A549 (cell line): ENCODE results near the gene NOSTRIN. TPM values are rescaled to one million over a fixed set of nuclear protein-coding genes. Genes with fewer than 3 reads are reported as not detected.

ENCODE experiments used
- ATAC-seq, 2 experiments: fragments of 200-7000 bp in 1 of 2; fragments of >200 bp in 1 of 2; cut with Nextera tagmentation in 1 of 2; cut with Tn5 transposase in 1 of 2; 3 replicates each; pipeline versions ENCODE4 v1.8.0 to v1.9.1; 2018 to 2020; ENCODE audit warnings: mild to moderate bottlenecking in 1 of 2, moderate library complexity in 1 of 2
- CTCF ChIA-PET: fragments of 300-600 bp; sonication (Branson Sonifier 250); formaldehyde crosslinking; extraction: SDS; loops from one replicate; lab custom pipeline; 2021; ENCODE audit warnings: antibody characterized with exemption, inconsistent platforms; lab: Yijun Ruan, JAX
- POLR2A ChIA-PET: fragments of 350-600 bp; formaldehyde crosslinking; extraction: SDS; loops from one replicate; lab custom pipeline; 2021; ENCODE audit warnings: antibody characterized with exemption, inconsistent platforms; lab: Yijun Ruan, JAX
- DNase-seq, 2 experiments: peaks; one replicate each; pipeline versions ENCODE4 v3.0.0 to v3.0.0-alpha.2; 2011 to 2016; ENCODE audit warnings: low read depth in 1 of 2, low spot score in 1 of 2
- FAIRE-seq: peaks from 2 replicates; lab custom pipeline; 2011; peaks lifted over from hg19 to GRCh38; lab: Jason Lieb, UNC
- H3K27ac ChIP-seq, 2 experiments: fragments of >200 bp; sonication (Bioruptor Twin); formaldehyde crosslinking; 3 replicates each; pipeline ENCODE4 v1.5.1; 2016 to 2017
- H3K4me1 ChIP-seq: fragments of >200 bp; sonication (Bioruptor Twin); formaldehyde crosslinking; 3 replicates; pipeline ENCODE4 v1.6.1; 2016
- H3K4me2 ChIP-seq: fragments of >200 bp; sonication (Bioruptor Twin); formaldehyde crosslinking; 3 replicates; pipeline ENCODE4 v1.6.1; 2016
- H3K4me3 ChIP-seq: fragments of >200 bp; sonication (Bioruptor Twin); formaldehyde crosslinking; 3 replicates; pipeline ENCODE4 v1.5.1; 2016
- H3K9me3 ChIP-seq: fragments of >200 bp; sonication (Bioruptor Twin); formaldehyde crosslinking; 3 replicates; pipeline ENCODE4 v1.6.1; 2016
- BHLHE40 ChIP-seq: IDR thresholded peaks from 2 replicates; pipeline ENCODE4 v1.6.1; 2012; ENCODE audit warnings: low read depth, low read length, inconsistent platforms
- CBX8 ChIP-seq: fragments of 200-600 bp; sonication (generic); IDR thresholded peaks from 2 replicates; pipeline ENCODE4 v1.6.1; 2016
- CEBPB ChIP-seq, 2 experiments: fragments of >200 bp in 1 of 2; sonication (Bioruptor Twin) in 1 of 2; formaldehyde crosslinking in 1 of 2; IDR thresholded peaks; 2 replicates each; pipeline ENCODE4 v1.6.1; 2012 to 2016
- CHD2 ChIP-seq: fragments of 150-350 bp; IDR thresholded peaks from 2 replicates; pipeline ENCODE4 v1.6.1; 2014; ENCODE audit warnings: low read length; ENCODE audit not compliant: partially characterized antibody
- CHD4 ChIP-seq: fragments of 200-600 bp; sonication (generic); IDR thresholded peaks from 2 replicates; pipeline ENCODE4 v1.6.1; 2016; ENCODE audit warnings: antibody characterized with exemption, mild to moderate bottlenecking, borderline replicate concordance
- ELK1 ChIP-seq: fragments of 150-350 bp; IDR thresholded peaks from 2 replicates; pipeline ENCODE4 v1.6.1; 2014; ENCODE audit warnings: low read depth, mild to moderate bottlenecking, low read length
- EP300 ChIP-seq, 2 experiments: fragments of >200 bp; sonication (Bioruptor Twin); formaldehyde crosslinking; IDR thresholded peaks; 2 replicates in 1 of 2; 3 replicates in 1 of 2; pipeline ENCODE4 v1.6.1; 2016 to 2017
- ESRRA ChIP-seq: fragments of 150-350 bp; IDR thresholded peaks from 2 replicates; pipeline ENCODE4 v1.6.1; 2014; ENCODE audit warnings: mild to moderate bottlenecking, low read length, borderline replicate concordance
- FOSL2 ChIP-seq, 2 experiments: fragments of 450-650 bp in 1 of 2; fragments of >200 bp in 1 of 2; sonication (Bioruptor Twin) in 1 of 2; formaldehyde crosslinking; IDR thresholded peaks; 2 replicates each; pipeline versions ENCODE4 v1.5.0 to v1.6.1; 2016 to 2020; ENCODE audit warnings: mild to moderate bottlenecking in 1 of 2, moderate library complexity in 1 of 2
- GATA3 ChIP-seq: IDR thresholded peaks from 2 replicates; pipeline ENCODE4 v1.6.1; 2012; ENCODE audit warnings: borderline replicate concordance
- HOXA7 ChIP-seq: fragments of 250-450 bp; sonication (Bioruptor Pico); IDR thresholded peaks from 2 replicates; pipeline ENCODE4 v1.5.0; 2020; ENCODE audit warnings: mild to moderate bottlenecking, moderate library complexity
- JUN ChIP-seq, 2 experiments: fragments of >200 bp; sonication (Bioruptor Twin); formaldehyde crosslinking; IDR thresholded peaks; 2 replicates in 1 of 2; 3 replicates in 1 of 2; pipeline ENCODE4 v1.6.1; 2016 to 2017
- KDM1A ChIP-seq: fragments of 200-600 bp; sonication (generic); IDR thresholded peaks from 2 replicates; pipeline ENCODE4 v1.6.1; 2016; ENCODE audit warnings: low read depth, mild to moderate bottlenecking
- KDM5A ChIP-seq: fragments of 200-600 bp; sonication (generic); IDR thresholded peaks from 2 replicates; pipeline ENCODE4 v1.6.1; 2016; ENCODE audit warnings: antibody characterized with exemption, mild to moderate bottlenecking
- NPAS2 ChIP-seq: fragments of 250-450 bp; sonication (Bioruptor Pico); IDR thresholded peaks from 2 replicates; pipeline ENCODE4 v1.8.0; 2022; ENCODE audit warnings: mild to moderate bottlenecking, moderate library complexity, borderline replicate concordance
- NR3C1 ChIP-seq: fragments of >200 bp; sonication (Bioruptor Twin); formaldehyde crosslinking; IDR thresholded peaks from 3 replicates; pipeline ENCODE4 v1.6.1; 2017
- PHF8 ChIP-seq: fragments of 200-600 bp; sonication (generic); IDR thresholded peaks from 2 replicates; pipeline ENCODE4 v1.6.1; 2016; ENCODE audit warnings: low read depth, mild to moderate bottlenecking, antibody characterized with exemption, moderate library complexity, borderline replicate concordance
- RAD21 ChIP-seq, 2 experiments: fragments of >200 bp in 1 of 2; sonication (Bioruptor Twin) in 1 of 2; formaldehyde crosslinking in 1 of 2; IDR thresholded peaks in 1 of 2; conservative IDR thresholded peaks in 1 of 2; 2 replicates in 1 of 2; 3 replicates in 1 of 2; pipeline ENCODE4 v1.6.1; 2012 to 2018; ENCODE audit warnings: inconsistent platforms in 1 of 2
- RCOR1 ChIP-seq: fragments of 150-350 bp; IDR thresholded peaks from 2 replicates; pipeline ENCODE4 v1.6.1; 2014; ENCODE audit warnings: antibody characterized with exemption, low read length, low read depth
- RFX5 ChIP-seq: fragments of 450-650 bp; IDR thresholded peaks from 2 replicates; pipeline ENCODE4 v1.7.1; 2014; ENCODE audit warnings: antibody characterized with exemption, mild to moderate bottlenecking, moderate library complexity
- RNF2 ChIP-seq: fragments of 200-600 bp; sonication (generic); IDR thresholded peaks from 2 replicates; pipeline ENCODE4 v1.6.1; 2016; ENCODE audit warnings: low read depth, mild to moderate bottlenecking, antibody characterized with exemption, moderate library complexity, borderline replicate concordance
- ZC3H11A ChIP-seq: fragments of 450-650 bp; IDR thresholded peaks from 2 replicates; pipeline ENCODE4 v1.6.1; 2014; ENCODE audit warnings: antibody characterized with exemption, mild to moderate bottlenecking
- WGBS: methylation state at CpG from one replicate; pipeline ENCODE4 v1.1.6; 2017; ENCODE audit errors: missing lambda C conversion rate; 5-methylcytosine and 5-hydroxymethylcytosine counted together
- polyA plus RNA-seq, 4 experiments: library from polyadenylated mRNA; depleted of rRNA in 3 of 4; stranded (reverse); fragments of >200 nt; fragmentation: RNase III in 1 of 4; extraction: RNeasy Plus Mini Kit Qiagen cat#74134 plus additional on column Dnase treatment in 1 of 4; gene quantifications; 2 replicates in 3 of 4; 3 replicates in 1 of 4; pipeline ENCODE4 v1.2.3, GENCODE V29; 2011 to 2017
- TF ChIP-seq, protein P1 (sequence below): fragments of >200 bp; sonication (Bioruptor Twin); formaldehyde crosslinking; IDR thresholded peaks from 3 replicates; pipeline ENCODE4 v1.6.1; 2016

The NOSTRIN gene
- polyA plus RNA-seq, 2 of the 4 experiments (the other 2 are of a cell fraction) = 2.5 to 11.7 TPM

- DNase-seq = peak; percentile 6 to 79
- no peak for FAIRE-seq
- peaks cover 30% of the 10 kb centered on the region for H3K4me1 ChIP-seq
- ChIA-PET CTCF (interaction anchor here (0.6 to 1.1 kb wide), 2 partner anchors 29 to 37 kb away, joined by 3 to 6 read pairs; no protein-coding TSS in a partner anchor), POLR2A (no interaction called here)
- 6% methylated on average over 1 of the region's 1 CpG for WGBS
- ATAC-seq = peak; percentile 72 to 90
- H3K4me2 ChIP-seq = peak overlapping the region; percentile 63
- TF ChIP-seq CEBPB (IDR thresholded peaks at IDR 0.05) = peak; percentile 52 to 67
- TF ChIP-seq GATA3 = peak; percentile 13; the same call in 1 of the 2 replicates
- TF ChIP-seq EP300 (IDR thresholded peaks at IDR 0.05) = peak in 1 of 2 experiments; percentile 22; a peak in 2 of 5 replicates
- TF ChIP-seq NR3C1 = no peak
- no peak for TF ChIP-seq RAD21 (conservative IDR thresholded peaks at IDR 0.05 in 1 of 2, IDR thresholded peaks at IDR 0.05 in 1 of 2)
- TF ChIP-seq CBX8 = no peak
- no peak for TF ChIP-seq ESRRA
- TF ChIP-seq JUN (IDR thresholded peaks at IDR 0.05) = peak; percentile 23 to 64; a peak in 3 of 5 replicates
- TF ChIP-seq, protein P1, sequence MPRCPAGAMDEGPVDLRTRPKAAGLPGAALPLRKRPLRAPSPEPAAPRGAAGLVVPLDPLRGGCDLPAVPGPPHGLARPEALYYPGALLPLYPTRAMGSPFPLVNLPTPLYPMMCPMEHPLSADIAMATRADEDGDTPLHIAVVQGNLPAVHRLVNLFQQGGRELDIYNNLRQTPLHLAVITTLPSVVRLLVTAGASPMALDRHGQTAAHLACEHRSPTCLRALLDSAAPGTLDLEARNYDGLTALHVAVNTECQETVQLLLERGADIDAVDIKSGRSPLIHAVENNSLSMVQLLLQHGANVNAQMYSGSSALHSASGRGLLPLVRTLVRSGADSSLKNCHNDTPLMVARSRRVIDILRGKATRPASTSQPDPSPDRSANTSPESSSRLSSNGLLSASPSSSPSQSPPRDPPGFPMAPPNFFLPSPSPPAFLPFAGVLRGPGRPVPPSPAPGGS = 0 out of 3 replicates have a peak, but pooled peaks have one; percentile 42
- TF ChIP-seq FOSL2 (IDR thresholded peaks at IDR 0.05) = no peak
- TF ChIP-seq FOSL2 (CRISPR knock-in tag; IDR thresholded peaks at IDR 0.05) = 0 out of 2 replicates have a peak, but pooled peaks have one; percentile 21
- no peak overlapping the region for H3K4me3 ChIP-seq
- H3K9me3 ChIP-seq = no peaks in the 10 kb centered on the region
- H3K27ac ChIP-seq = peak overlapping the region; percentile 74 to 76; a peak in 5 of 6 replicates
These were observed 21.8 kb upstream of the NOSTRIN start for GRCh38 chr2:168780669-168781071.

- POLR2A ChIA-PET = no interaction called here
These were observed 21.1 kb upstream of the NOSTRIN start for GRCh38 chr2:168781191-168781817.

DNA sequence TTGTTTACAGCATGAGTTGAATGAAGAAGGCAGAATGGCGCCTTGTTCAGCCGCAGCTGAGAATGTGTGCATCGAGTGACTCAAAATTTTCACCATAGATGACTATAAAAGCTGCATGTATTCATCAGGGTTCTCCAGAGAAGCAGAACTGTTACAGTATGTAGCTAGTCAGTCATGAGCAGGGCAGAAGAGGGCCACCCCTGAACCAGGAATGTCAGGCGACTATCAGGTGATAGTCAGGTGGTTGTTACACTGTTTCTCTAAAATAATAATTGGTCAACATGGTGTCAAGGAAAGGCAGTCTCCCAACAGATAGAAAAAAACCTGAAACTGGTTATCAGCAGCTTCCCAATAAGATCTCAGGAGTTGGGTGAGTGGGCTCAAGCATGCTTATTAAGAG lies 20.2 kb upstream of the NOSTRIN start:
- H3K27ac ChIP-seq = peak overlapping the region; percentile 73 to 74
- no peaks in the 10 kb centered on the region for H3K9me3 ChIP-seq
- no peak for ATAC-seq
- H3K4me2 ChIP-seq = no peak overlapping the region
- no peak for TF ChIP-seq RNF2
- no peak for TF ChIP-seq HOXA7 (CRISPR knock-in tag)
- TF ChIP-seq BHLHE40 = no peak
- no peak for TF ChIP-seq CBX8
- TF ChIP-seq CHD4 = no peak
- WGBS = 92% methylated on average over 4 of the region's 4 CpGs
- no peak for FAIRE-seq
- POLR2A ChIA-PET = no interaction called here
- no peak for DNase-seq
- H3K4me3 ChIP-seq = no peak overlapping the region
- H3K4me1 ChIP-seq = peaks cover 30% of the 10 kb centered on the region
- CTCF ChIA-PET = no interaction called here

More at GRCh38 chr2:168781191-168781817, 21.1 kb upstream of the NOSTRIN start:
- no peak for DNase-seq
- 35% methylated on average over 2 of the region's 2 CpGs for WGBS
- Histone ChIP-seq H3K9me3 (no peaks in the 10 kb centered on the region), H3K4me1 (peaks cover 30% of the 10 kb centered on the region), H3K27ac (peak overlapping the region; percentile 73 to 74), H3K4me3 (no peak overlapping the region), H3K4me2 (peak overlapping the region; percentile 63)
- ATAC-seq = peak; percentile 34 to 48; a peak in 3 of 6 replicates
- no peak for FAIRE-seq
- TF ChIP-seq EP300 (IDR thresholded peaks at IDR 0.05) (0 out of 5 replicates have a peak, but pooled peaks of 1 of the 2 experiments have one; percentile 4), RAD21 (conservative IDR thresholded peaks at IDR 0.05 in 1 of 2, IDR thresholded peaks at IDR 0.05 in 1 of 2) (no peak)
- CTCF ChIA-PET = interaction anchor here (0.6 kb wide), 1 partner anchor 37 kb away, joined by 6 read pairs; no protein-coding TSS in a partner anchor

DNA sequence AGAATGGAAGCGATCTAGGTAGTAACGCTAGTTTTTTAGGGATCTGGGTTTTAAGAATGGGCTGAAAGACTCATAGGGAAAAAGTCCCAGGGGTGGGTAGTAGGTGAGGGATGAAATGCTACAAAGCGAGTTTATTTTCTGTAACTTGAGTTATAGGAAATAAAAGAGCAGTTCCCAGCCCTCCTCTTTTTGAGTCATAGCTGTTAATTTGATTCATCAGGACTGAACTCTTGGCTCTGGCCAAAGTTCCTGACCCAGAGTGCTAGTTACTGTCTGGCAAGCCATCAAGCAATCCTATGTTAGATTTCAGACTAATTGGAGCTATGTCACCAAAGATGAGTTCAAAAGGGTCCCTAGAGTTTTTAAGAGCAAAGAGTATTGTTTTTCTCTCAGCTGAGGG lies 17.4 kb upstream of the NOSTRIN start:
- Histone ChIP-seq H3K4me2 (no peak overlapping the region), H3K27ac (0 out of 6 replicates have a peak overlapping the region, but pooled peaks of 1 of the 2 experiments have one; percentile 10), H3K4me1 (peaks cover 25% of the 10 kb centered on the region), H3K4me3 (no peak overlapping the region), H3K9me3 (no peaks in the 10 kb centered on the region)
- WGBS = 79% methylated on average over 3 of the region's 3 CpGs
- no peak for DNase-seq
- FAIRE-seq = no peak
- POLR2A ChIA-PET = no interaction called here
- ATAC-seq = no peak
- CTCF ChIA-PET = interaction anchor here (0.6 to 1.2 kb wide), 3 partner anchors 11 to 438 kb away, joined by 3 to 4 read pairs (median 4); no protein-coding TSS in a partner anchor
- TF ChIP-seq ZC3H11A (no peak), PHF8 (no peak), ESRRA (no peak), RCOR1 (no peak), NPAS2 (CRISPR knock-in tag) (no peak), RFX5 (no peak), KDM1A (no peak), GATA3 (no peak), KDM5A (no peak), ELK1 (no peak), EP300 (IDR thresholded peaks at IDR 0.05) (no peak), CHD2 (no peak)
